Raji (cell line): Measurements from ENCODE around the gene AFG1L.

Experiments used
- POLR2A ChIP-seq: IDR thresholded peaks from 2 replicates; pipeline ENCODE4 v1.6.1; 2011; ENCODE audit warnings: low read depth, low read length, control low read depth; ENCODE audit not compliant: insufficient read depth

AFG1L gene

DNA sequence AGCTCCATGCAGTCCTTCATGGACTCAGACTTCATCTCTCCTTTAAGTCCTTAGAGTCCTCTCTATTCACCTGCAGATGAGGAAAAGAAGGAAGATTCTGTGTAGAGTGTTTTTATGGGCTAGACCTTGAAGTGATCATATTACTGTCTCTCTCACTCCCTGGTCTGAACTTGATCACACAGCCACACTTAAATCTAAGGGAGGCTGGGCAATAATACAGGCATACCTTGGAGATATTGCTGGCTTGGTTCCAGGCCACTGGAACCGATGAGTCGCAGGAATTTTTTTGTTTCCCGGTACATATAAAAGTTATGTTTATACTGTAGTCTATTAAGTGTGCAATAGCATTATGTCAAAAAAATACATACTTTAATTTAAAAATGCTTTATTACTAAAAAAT, 206.7 kb downstream of the AFG1L start:
- TF ChIP-seq POLR2A = no peak

DNA sequence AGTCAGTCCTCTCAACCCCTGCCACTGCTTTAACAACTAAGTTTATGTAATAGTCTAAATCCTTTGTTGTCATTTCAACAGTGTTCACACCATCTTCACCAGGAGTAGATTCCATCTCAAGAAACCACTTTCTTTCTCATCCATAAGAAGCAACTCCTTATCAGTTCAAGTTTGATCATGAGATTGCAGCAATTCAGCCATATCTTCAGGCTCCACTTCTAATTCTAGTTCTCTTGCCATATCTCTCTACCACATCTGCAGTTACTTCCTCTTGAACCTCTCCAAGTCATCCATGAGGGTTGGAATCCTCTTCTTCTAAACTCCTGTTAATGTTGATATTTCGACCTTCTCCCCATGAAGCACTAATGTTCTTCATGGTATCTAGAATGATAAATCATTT, 208.0 kb downstream of the AFG1L start:
- no peak for TF ChIP-seq POLR2A

DNA sequence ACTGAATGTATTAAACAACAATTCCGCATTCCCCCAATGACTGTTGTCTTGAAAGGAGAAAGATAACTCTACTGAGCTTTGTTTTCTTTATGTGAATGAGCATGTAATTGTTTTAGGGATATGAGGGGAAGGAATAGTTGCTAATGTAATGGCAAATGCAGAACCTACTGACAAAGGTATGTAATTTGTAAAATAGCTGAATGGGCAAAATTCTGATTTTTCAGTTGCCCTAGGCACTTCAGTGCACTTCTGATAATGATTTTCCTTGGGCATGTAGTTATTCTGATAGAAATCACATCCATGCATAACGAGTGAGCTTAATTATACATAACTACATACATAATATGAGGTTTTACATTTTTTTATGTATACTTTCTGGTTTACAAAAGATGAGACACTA, 212.5 kb downstream of the AFG1L start:
- TF ChIP-seq POLR2A = no peak

DNA sequence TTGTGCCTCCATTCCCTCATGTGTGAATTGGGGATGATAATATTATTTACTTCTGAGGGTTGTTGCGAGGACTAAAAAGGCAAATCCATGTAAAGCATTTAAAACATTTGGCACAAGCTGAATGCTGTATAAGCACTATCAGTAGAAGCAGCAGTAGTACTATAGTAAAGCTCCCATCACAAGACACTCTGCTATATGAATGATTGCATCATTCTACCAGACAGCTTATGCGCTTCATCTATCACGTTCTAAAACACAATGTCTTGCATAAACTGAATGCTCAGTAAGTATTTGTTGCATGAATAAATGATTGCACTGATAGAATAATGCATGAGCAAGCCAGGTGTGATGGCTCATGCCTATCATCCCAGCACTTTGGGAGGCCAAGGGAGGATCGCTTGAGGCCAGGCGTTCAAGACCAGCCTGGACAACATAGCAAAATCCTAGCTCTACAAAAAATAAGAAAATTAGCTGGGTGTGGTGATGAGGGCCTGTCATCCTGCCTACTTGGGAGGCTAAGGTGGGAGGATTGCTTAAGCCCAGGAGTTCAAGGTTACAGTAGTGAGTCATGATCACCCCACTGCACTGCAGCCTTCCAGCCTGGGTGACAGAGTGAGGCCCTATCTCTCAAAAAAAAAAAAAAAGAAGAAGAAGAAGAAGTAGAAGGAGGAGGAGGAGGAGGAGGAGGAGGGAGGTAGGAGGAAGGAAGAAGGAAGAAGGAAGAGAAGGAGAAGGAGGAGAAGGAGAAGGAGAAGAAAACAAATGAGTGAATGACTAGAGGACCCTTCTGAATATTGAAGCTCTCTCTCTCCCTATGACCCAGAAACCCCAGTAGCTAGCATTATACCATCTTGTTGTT, 215.8 kb downstream of the AFG1L start:
- no peak for TF ChIP-seq POLR2A

DNA sequence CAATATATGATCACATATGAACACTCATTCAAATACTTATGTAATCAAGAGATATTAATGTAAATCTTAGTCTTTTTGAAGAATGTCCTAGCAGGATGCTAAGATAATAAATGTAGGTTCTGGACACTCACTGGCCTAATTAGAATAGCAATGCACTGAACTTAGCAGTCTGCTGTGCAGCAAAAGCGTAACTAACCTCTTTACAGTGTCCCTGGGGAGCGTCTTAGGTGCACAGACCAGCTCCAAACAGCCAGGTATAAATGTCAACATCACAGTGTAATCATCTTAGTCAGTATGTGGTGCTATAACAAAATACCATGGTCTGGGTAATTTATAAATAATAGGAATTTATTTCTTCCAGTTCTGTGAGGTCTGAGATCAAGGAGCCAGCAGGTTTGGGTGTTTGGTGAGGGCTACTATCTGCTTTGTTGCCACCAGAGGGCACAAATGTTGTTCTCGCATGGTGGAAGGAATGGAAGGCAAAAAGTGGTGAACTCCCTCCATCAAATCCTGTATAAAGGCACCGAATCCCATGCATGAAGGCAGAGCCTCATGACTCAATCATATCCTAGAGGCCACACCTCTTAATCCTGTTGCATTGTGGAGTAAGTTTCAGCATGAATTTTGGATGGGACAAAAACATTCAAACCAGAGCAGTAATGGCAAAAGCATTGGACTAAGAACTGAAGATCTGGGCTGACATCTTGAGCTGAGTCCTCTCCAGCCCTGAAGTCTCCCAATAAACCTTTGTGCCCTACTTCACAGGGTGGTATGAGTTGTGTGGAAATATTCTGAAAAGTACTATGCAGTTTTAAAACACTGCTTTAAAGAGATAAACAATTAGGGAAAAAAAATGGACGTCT, 224.1 kb downstream of the AFG1L start:
- TF ChIP-seq POLR2A = no peak

DNA sequence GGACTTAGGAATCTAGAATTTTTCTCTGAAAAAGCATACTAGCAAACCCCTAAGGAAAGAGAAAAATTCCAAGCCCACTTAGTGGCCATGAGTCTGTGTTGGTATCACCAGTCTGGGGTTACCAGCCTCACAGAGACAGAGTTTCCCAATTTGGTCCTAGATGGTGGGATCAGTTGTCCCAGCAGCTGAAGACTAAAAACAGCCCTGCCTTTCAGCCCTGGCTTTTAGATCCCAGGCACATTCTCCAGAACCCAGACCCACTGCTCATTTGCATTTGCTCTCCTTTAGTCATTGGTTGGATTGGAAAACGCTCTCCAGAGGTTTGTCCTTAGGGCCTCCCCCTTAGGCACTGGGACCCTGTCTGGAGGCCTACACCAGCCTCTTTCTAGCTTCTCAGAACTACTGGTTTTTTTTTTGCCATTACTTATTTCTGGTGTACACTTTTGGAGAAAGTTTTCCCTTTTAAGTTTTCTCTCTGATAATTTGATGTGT, 226.8 kb downstream of the AFG1L start:
- no peak for TF ChIP-seq POLR2A

DNA sequence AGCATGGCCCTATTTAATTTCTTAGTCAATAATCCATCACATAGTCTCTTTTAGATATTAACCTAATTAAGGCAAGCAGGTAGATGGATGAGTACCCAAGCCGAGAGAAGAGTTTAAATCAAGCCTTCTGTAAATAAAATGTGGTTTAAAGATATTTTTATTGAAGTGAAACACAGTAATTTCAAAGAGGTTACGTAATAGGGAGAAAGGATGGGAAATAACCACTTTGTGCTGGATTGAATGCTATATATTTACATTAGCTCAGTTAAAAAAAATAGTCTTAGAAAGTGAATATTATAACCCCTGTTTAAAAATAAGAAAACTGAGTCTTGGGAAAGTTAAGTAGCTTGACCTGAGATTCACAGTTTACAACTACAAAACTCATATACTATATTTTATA, 228.8 kb downstream of the AFG1L start:
- TF ChIP-seq POLR2A = no peak

DNA sequence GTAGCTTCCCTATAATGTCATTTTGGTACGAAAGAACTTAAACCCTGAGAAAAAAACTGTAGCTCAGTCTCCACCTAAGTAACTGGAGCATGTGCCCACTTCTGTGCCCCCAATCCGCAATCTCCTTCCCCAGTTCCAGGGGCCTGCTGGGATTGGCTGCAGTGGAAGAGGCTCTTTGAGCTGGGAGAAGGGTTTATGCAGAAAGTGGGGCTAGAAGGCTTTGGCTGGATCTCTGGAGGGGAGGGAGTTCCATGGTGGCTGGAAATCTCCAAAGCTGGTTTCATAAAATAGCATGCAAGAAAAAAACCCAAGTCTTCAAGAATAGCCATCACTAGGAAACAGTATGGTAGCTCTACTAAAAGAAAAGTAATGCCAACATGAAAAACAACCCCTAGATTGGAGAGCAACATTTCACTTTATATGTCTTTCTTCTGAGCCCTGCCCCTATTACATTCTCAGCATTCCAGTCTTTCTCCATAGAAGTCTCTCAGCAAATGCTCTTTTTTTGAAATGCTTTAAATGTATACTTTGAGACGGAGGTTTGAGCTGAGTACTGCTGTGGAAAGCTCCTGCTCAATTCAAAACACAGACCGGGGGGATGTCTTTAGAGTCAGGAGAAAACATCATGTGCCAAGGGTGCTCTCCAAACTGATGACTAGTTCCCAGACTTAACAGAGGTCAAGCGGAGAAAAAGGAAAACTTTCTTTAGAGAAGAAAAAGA, 229.8 kb downstream of the AFG1L start:
- TF ChIP-seq POLR2A = no peak

DNA sequence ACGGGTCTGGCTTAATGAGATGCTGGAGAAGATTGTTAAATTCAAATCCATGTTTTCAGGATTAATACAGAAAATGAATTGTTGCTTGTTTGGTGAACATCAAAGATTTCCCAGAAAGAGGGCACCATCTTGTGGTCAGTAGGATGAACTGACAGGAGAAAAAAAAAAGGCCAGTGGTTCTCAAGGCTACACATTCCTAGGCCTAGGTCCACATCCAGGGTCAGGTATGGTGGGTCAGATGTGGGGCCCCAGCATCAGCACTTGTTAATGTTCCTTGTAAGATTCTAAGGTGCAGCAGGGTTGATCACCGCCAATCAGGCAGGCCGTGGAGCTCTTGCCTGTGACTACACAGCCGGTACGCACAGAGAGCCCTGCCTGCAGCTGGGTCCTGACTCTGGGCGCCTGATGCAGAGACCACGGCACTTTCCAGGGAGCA, 231.9 kb downstream of the AFG1L start:
- no peak for TF ChIP-seq POLR2A

DNA sequence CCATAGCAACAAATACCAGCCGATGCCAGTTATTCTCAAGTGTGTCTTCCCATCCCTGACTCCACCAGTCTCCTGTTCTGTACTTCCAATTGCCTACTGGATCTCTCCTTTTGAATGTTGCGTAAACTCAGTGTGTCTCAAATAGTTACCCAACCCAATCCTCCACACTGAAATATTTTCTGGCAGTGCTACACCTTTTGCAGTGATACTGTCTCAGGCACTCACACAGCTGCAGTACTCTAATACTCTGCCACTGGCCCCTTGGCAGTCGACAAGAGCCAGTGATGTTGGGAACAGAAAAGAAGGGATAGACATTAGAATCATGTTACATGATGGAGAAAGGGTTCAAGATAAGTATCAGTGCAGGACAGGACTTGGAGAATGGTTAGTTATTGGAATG, 234.0 kb downstream of the AFG1L start:
- no peak for TF ChIP-seq POLR2A

DNA sequence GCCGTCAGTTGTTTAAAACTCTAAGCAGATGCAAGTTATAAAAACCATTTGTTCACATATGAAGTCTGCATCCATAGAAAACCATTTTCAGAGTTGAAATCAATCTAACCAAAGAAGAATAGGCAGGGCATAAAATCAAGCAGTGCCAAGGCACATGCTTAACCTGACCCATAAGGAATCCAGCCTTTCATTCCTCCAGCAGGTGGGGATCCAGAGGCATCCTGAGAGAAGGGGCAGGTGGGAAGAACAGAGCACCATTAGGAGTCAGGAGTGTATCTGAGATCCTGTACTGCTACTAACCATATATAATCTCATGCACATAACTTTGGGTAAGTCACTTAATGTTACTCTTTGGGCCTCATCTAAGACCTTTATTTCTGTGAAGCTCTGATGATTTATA, 236.5 kb downstream of the AFG1L start:
- no peak for TF ChIP-seq POLR2A

DNA sequence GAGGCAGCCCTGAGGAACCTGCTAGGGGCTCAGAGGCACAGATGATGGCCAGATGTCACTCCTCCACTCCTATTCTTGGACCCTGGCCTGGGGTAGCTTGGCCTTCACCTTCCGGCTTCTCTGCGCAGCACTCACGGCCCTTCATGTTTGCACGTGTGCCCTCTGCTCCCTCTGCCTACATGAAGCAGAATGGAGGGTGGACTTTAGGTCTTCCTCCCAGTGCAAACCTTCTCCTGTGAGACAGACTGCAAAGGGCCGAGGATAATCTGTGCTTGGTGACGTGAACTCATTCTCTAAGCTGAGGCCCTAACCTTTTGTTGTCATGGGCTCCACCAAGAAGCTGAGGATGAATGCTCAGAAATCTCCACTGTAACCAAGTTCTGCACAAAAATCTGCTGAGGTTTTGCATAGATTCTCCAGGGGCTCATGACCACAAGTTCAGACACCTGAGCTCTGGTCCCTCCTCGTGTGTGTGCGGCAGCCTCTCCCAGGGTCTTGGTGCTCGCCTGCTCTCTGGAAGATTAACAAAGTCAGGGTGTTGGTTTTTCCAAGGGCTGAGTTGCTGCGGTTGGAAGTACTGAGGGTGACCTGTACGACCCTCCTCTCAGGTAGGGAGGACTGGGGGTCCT, 240.4 kb downstream of the AFG1L start:
- no peak for TF ChIP-seq POLR2A

DNA sequence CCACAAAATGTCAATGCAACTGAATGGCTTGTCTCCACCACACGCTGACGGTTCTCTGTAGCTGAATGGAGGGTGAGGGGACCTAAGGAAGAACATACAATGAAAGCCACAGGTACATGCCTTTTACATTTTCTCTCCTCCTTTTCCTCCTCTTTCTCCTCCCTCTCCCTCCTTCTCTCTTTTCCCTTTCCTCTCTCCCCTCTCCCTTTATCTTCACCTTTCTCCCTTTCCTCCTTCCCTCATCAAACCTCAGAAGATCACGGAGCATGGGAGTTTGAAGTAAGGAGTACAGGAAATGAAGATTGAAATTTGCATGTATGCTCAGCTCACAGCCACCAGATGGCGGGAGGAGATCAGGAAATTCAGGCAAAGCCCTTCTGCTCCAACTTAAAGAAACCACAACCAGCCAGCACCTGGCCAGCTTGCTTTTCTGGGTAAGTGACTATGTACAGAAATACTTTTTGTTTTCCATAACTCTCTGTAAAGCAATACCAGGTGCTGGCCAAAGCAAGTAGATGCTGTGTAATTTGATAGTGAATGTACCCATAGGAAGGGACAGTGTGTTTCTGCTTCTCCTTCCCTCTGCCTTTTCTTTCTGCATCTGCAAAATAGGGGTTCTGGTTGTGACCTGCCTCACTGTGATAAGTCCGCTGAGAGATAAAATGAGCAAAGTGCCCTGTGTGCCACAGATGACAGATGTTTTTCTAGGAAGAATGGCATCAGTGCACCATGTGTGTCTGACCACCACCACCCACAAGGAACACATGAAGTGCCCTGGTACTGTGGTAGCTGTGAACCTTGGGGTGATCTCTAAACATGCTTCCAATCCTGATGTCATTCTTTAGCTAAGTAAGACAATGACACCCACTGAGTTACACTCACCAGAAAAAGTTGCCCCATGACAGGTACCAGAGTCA, 247.2 kb downstream of the AFG1L start:
- TF ChIP-seq POLR2A = no peak
